T-helper 2 cell (primary cell): ENCODE measurements around the gene SOX10.
"Not testable (repeated sequence)": the region's sequence is repeated elsewhere in the genome, so short reads cannot be mapped to it uniquely, and the experiment has no call there.

Experiments used
- DNase-seq, 5 experiments: peaks; one replicate each; pipeline versions ENCODE4 v3.0.0 to v3.0.0-alpha.2; 2012 to 2022

Gene SOX10

GRCh38 chr22:37959231-37959825 is 25.0 kb downstream of the SOX10 start:
- DNase-seq, result no peak

- DNase-seq, result no peak
These were observed 27.1 kb downstream of the SOX10 start for GRCh38 chr22:37957232-37957631.

GRCh38 chr22:37955825-37956397 is 28.4 kb downstream of the SOX10 start:
- DNase-seq, result not testable (repeated sequence)

- DNase-seq, result no peak
These were observed 29.7 kb downstream of the SOX10 start for GRCh38 chr22:37954686-37955085.

GRCh38 chr22:37953437-37954179 is 30.7 kb downstream of the SOX10 start, which contains the start of the genes C22orf23 and POLR2F:
TSS of gene C22orf23 (minus strand) at chr22:37953601. CDS start at chr22:37953149, 452 bp downstream.
TSS of gene POLR2F (plus strand) at chr22:37953699. CDS start at chr22:37953788, 89 bp downstream.
- DNase-seq, result peak; percentile 91 to 96 (median 95)

GRCh38 chr22:37953062-37953436 is 31.3 kb downstream of the SOX10 start:
- DNase-seq, result no peak

GRCh38 chr22:37952629-37953028 is 31.7 kb downstream of the SOX10 start:
- not testable (repeated sequence) for DNase-seq

- DNase-seq, result no peak
These were observed 33.0 kb downstream of the SOX10 start for GRCh38 chr22:37951305-37951704.

- DNase-seq, result not testable (repeated sequence)
These were observed 37.1 kb downstream of the SOX10 start for GRCh38 chr22:37947142-37947795.

- not testable (repeated sequence) for DNase-seq
These were observed 39.9 kb downstream of the SOX10 start for GRCh38 chr22:37944423-37944822.

- no peak for DNase-seq
These were observed 40.5 kb downstream of the SOX10 start for GRCh38 chr22:37943825-37944198.

- DNase-seq, result no peak
These were observed 41.1 kb downstream of the SOX10 start for GRCh38 chr22:37943136-37943824.

- no peak for DNase-seq
These were observed 42.2 kb downstream of the SOX10 start for GRCh38 chr22:37942133-37942532.

- DNase-seq, result no peak
These were observed 43.5 kb downstream of the SOX10 start for GRCh38 chr22:37940698-37941376.

- peak; percentile 57 to 83 (median 69) for DNase-seq
These were observed 50.5 kb downstream of the SOX10 start for GRCh38 chr22:37933711-37934376.

GRCh38 chr22:37932821-37933578 is 51.4 kb downstream of the SOX10 start:
- no peak for DNase-seq

- no peak for DNase-seq
These were observed 52.0 kb downstream of the SOX10 start for GRCh38 chr22:37932401-37932800.

GRCh38 chr22:37931893-37932389 is 52.4 kb downstream of the SOX10 start:
- no peak for DNase-seq

- DNase-seq, result no peak
These were observed 53.4 kb downstream of the SOX10 start for GRCh38 chr22:37930952-37931440.

- DNase-seq, result peak in 1 of 5 experiments; percentile 28
These were observed 53.9 kb downstream of the SOX10 start for GRCh38 chr22:37930270-37930951.
